BLaER1 (cell line): Measurements from ENCODE around the gene MS4A15.

ENCODE experiments used
- H3K27ac ChIP-seq: shearing (Covaris generic); formaldehyde crosslinking; 2 replicates; pipeline ENCODE4 v1.8.1; 2022
- H3K27me3 ChIP-seq: shearing (Covaris generic); formaldehyde crosslinking; 2 replicates; pipeline ENCODE4 v1.8.1; 2022
- H3K36me3 ChIP-seq: shearing (Covaris generic); formaldehyde crosslinking; 2 replicates; pipeline ENCODE4 v1.8.1; 2022
- H3K4me1 ChIP-seq: shearing (Covaris generic); formaldehyde crosslinking; 2 replicates; pipeline ENCODE4 v1.8.1; 2022
- H3K4me2 ChIP-seq: shearing (Covaris generic); formaldehyde crosslinking; 2 replicates; pipeline ENCODE4 v1.8.1; 2022
- H3K4me3 ChIP-seq: shearing (Covaris generic); formaldehyde crosslinking; 2 replicates; pipeline ENCODE4 v1.8.1; 2022
- H3K9ac ChIP-seq: shearing (Covaris generic); formaldehyde crosslinking; 2 replicates; pipeline ENCODE4 v1.8.1; 2022
- H3K9me3 ChIP-seq: shearing (Covaris generic); formaldehyde crosslinking; 2 replicates; pipeline ENCODE4 v1.8.1; 2022
- H4K20me1 ChIP-seq: shearing (Covaris generic); formaldehyde crosslinking; 2 replicates; pipeline ENCODE4 v1.8.1; 2022
- Cebpa-rat ChIP-seq: shearing (Covaris generic); IDR thresholded peaks from 2 replicates; pipeline ENCODE4 v1.8.1; 2022

MS4A15 gene

GRCh38 chr11:60783911-60784310, 27.2 kb downstream of the MS4A15 start:
- H3K27me3 ChIP-seq = no peaks in the 10 kb centered on the region
- no peaks in the 10 kb centered on the region for H3K9me3 ChIP-seq
- H3K9ac ChIP-seq = no peak overlapping the region
- H3K4me2 ChIP-seq = no peak overlapping the region
- no peak overlapping the region for H3K27ac ChIP-seq
- H3K4me1 ChIP-seq = peaks cover 38% of the 10 kb centered on the region
- no peaks in the 10 kb centered on the region for H4K20me1 ChIP-seq
- no peaks in the 10 kb centered on the region for H3K36me3 ChIP-seq
- no peak overlapping the region for H3K4me3 ChIP-seq
- no peak for TF ChIP-seq Cebpa-rat

GRCh38 chr11:60785136-60785535, 28.5 kb downstream of the MS4A15 start, which contains the start of gene MS4A10:
MS4A10 (plus strand) TSS chr11:60785333; CDS start chr11:60790336, 5,003 bp downstream.
- no peak for TF ChIP-seq Cebpa-rat
- H3K4me3 ChIP-seq = no peak within 1 kb of the TSS
- H3K9ac ChIP-seq = no peak within 1 kb of the TSS
- peaks cover 40% of the 10 kb centered on the region for H3K4me1 ChIP-seq
- no peaks in the 10 kb centered on the region for H3K27me3 ChIP-seq
- no peaks in the 10 kb centered on the region for H4K20me1 ChIP-seq
- H3K36me3 ChIP-seq = no peaks in the 10 kb centered on the region
- no peak within 1 kb of the TSS for H3K4me2 ChIP-seq
- H3K27ac ChIP-seq = no peak within 1 kb of the TSS
- peaks cover 1% of the 10 kb centered on the region; the same call in 1 of the 2 replicates for H3K9me3 ChIP-seq

GRCh38 chr11:60785806-60786361, 29.2 kb downstream of the MS4A15 start:
- Histone ChIP-seq H3K36me3 (no peaks in the 10 kb centered on the region), H3K4me3 (no peak overlapping the region), H3K4me1 (peaks cover 38% of the 10 kb centered on the region), H3K27me3 (no peaks in the 10 kb centered on the region), H3K9me3 (peaks cover 8% of the 10 kb centered on the region), H3K9ac (no peak overlapping the region), H3K4me2 (no peak overlapping the region), H4K20me1 (no peaks in the 10 kb centered on the region), H3K27ac (no peak overlapping the region)
- no peak for TF ChIP-seq Cebpa-rat

GRCh38 chr11:60786811-60787567, 30.3 kb downstream of the MS4A15 start:
- Histone ChIP-seq H3K9ac (no peak overlapping the region; the same call in 1 of the 2 replicates), H4K20me1 (no peaks in the 10 kb centered on the region), H3K27me3 (no peaks in the 10 kb centered on the region), H3K4me2 (peak overlapping the region; percentile 35), H3K4me3 (no peak overlapping the region), H3K27ac (no peak overlapping the region), H3K9me3 (peaks cover 19% of the 10 kb centered on the region), H3K36me3 (no peaks in the 10 kb centered on the region), H3K4me1 (peaks cover 27% of the 10 kb centered on the region)
- TF ChIP-seq Cebpa-rat = no peak

GRCh38 chr11:60788401-60789125, 31.9 kb downstream of the MS4A15 start:
- peak overlapping the region; percentile 41 for H3K4me2 ChIP-seq
- H3K9me3 ChIP-seq = peaks cover 34% of the 10 kb centered on the region
- no peak overlapping the region for H3K27ac ChIP-seq
- no peak overlapping the region for H3K9ac ChIP-seq
- no peaks in the 10 kb centered on the region for H3K36me3 ChIP-seq
- peaks cover 27% of the 10 kb centered on the region for H3K4me1 ChIP-seq
- H4K20me1 ChIP-seq = no peaks in the 10 kb centered on the region
- TF ChIP-seq Cebpa-rat = no peak
- no peaks in the 10 kb centered on the region for H3K27me3 ChIP-seq
- H3K4me3 ChIP-seq = no peak overlapping the region

- no peaks in the 10 kb centered on the region for H4K20me1 ChIP-seq
- no peak overlapping the region for H3K4me3 ChIP-seq
Observed at GRCh38 chr11:60790726-60791125, 34.1 kb downstream of the MS4A15 start.

GRCh38 chr11:60791153-60791933, 34.7 kb downstream of the MS4A15 start:
- no peak for TF ChIP-seq Cebpa-rat
- Histone ChIP-seq H3K27me3 (no peaks in the 10 kb centered on the region), H3K36me3 (no peaks in the 10 kb centered on the region), H3K4me1 (peaks cover 20% of the 10 kb centered on the region), H4K20me1 (no peaks in the 10 kb centered on the region), H3K4me2 (no peak overlapping the region), H3K4me3 (no peak overlapping the region), H3K27ac (no peak overlapping the region), H3K9me3 (peaks cover 34% of the 10 kb centered on the region), H3K9ac (no peak overlapping the region)

More at GRCh38 chr11:60790726-60791125, 34.1 kb downstream of the MS4A15 start:
- Histone ChIP-seq H3K9ac (no peak overlapping the region), H3K27ac (no peak overlapping the region), H3K4me1 (peaks cover 25% of the 10 kb centered on the region), H3K4me2 (no peak overlapping the region), H3K9me3 (peaks cover 34% of the 10 kb centered on the region), H3K36me3 (no peaks in the 10 kb centered on the region), H3K27me3 (no peaks in the 10 kb centered on the region)
- no peak for TF ChIP-seq Cebpa-rat

GRCh38 chr11:60792521-60792920, 35.9 kb downstream of the MS4A15 start:
- Histone ChIP-seq H3K4me1 (peaks cover 10% of the 10 kb centered on the region), H3K4me2 (no peak overlapping the region), H3K36me3 (no peaks in the 10 kb centered on the region), H3K4me3 (no peak overlapping the region), H4K20me1 (no peaks in the 10 kb centered on the region), H3K27ac (no peak overlapping the region), H3K27me3 (no peaks in the 10 kb centered on the region), H3K9ac (no peak overlapping the region), H3K9me3 (peaks cover 34% of the 10 kb centered on the region)
- TF ChIP-seq Cebpa-rat = no peak

GRCh38 chr11:60795291-60795690, 38.6 kb downstream of the MS4A15 start:
- no peak overlapping the region for H3K27ac ChIP-seq
- H3K36me3 ChIP-seq = no peaks in the 10 kb centered on the region
- H3K4me2 ChIP-seq = no peak overlapping the region
- no peak overlapping the region for H3K4me3 ChIP-seq
- peaks cover 31% of the 10 kb centered on the region for H3K9me3 ChIP-seq
- no peak for TF ChIP-seq Cebpa-rat
- H4K20me1 ChIP-seq = no peaks in the 10 kb centered on the region
- no peaks in the 10 kb centered on the region for H3K27me3 ChIP-seq
- H3K4me1 ChIP-seq = peaks cover 19% of the 10 kb centered on the region
- H3K9ac ChIP-seq = no peak overlapping the region
